Measurements from ENCODE around the gene MRPL45. TPM values are rescaled to one million over a fixed set of nuclear protein-coding genes. Genes with fewer than 3 reads are reported as not detected.

MRPL45 gene
- total RNA-seq, 1 experiment from 2014 or later, result 61.5 TPM

- DNase-seq (ENCODE audit: low read depth), result no peak
- in situ Hi-C loops (cut with HindIII; ENCODE audit: low pct_unique_long_range_greater_than_20kb, low sequenced_read_pairs), result no loop called here
These were observed 64.9 kb downstream of the MRPL45 start for GRCh38 chr17:38361694-38362465.

GRCh38 chr17:38363016-38363415 is 66.0 kb downstream of the MRPL45 start:
- in situ Hi-C loops (cut with HindIII; ENCODE audit: low pct_unique_long_range_greater_than_20kb, low sequenced_read_pairs), result no loop called here
- no peak for DNase-seq (ENCODE audit: low read depth)

- DNase-seq (ENCODE audit: low read depth), result no peak
- in situ Hi-C loops (cut with HindIII; ENCODE audit: low pct_unique_long_range_greater_than_20kb, low sequenced_read_pairs), result no loop called here
These were observed 67.8 kb downstream of the MRPL45 start for GRCh38 chr17:38364741-38365140.

- in situ Hi-C loops (cut with HindIII; ENCODE audit: low pct_unique_long_range_greater_than_20kb, low sequenced_read_pairs), result no loop called here
- DNase-seq (ENCODE audit: low read depth), result no peak
These were observed 72.3 kb downstream of the MRPL45 start for GRCh38 chr17:38369124-38369886.

Other genes starting within 250 kb of the MRPL45 start
- not detected in 2 replicates for gene TBC1D3C, start 228.5 kb upstream of the MRPL45 start, total RNA-seq (2014; rRNA removed; shearing (Covaris generic); ENCODE audit: low replicate concordance)
- not detected in 2 replicates for gene TBC1D3E, start 169.2 kb upstream of the MRPL45 start, total RNA-seq (2014; rRNA removed; shearing (Covaris generic); ENCODE audit: low replicate concordance)
- not detected in 2 replicates for gene TBC1D3, start 104.6 kb upstream of the MRPL45 start, total RNA-seq (2014; rRNA removed; shearing (Covaris generic); ENCODE audit: low replicate concordance)
- 0.07 TPM in 1 of 2 replicates, not detected in the other for gene GPR179, start 46.8 kb downstream of the MRPL45 start, total RNA-seq (2014; rRNA removed; shearing (Covaris generic); ENCODE audit: low replicate concordance)
- gene SOCS7, start 54.7 kb downstream of the MRPL45 start, total RNA-seq (2014; rRNA removed; shearing (Covaris generic); ENCODE audit: low replicate concordance), result 14.4 and 22.5 TPM in 2 replicates
- 1.4 and 2.3 TPM in 2 replicates for gene ARHGAP23, start 131.3 kb downstream of the MRPL45 start, total RNA-seq (2014; rRNA removed; shearing (Covaris generic); ENCODE audit: low replicate concordance)